ENCODE data around the gene CERS2. TPM values are rescaled to one million over a fixed set of nuclear protein-coding genes. Genes with fewer than 3 reads are reported as not detected.

Gene CERS2
- total and polyA plus RNA-seq, 2 of the 13 experiments (the other 11 are each of a cell fraction or from before 2014, with no cell fraction given): 269 to 298 TPM

DNA sequence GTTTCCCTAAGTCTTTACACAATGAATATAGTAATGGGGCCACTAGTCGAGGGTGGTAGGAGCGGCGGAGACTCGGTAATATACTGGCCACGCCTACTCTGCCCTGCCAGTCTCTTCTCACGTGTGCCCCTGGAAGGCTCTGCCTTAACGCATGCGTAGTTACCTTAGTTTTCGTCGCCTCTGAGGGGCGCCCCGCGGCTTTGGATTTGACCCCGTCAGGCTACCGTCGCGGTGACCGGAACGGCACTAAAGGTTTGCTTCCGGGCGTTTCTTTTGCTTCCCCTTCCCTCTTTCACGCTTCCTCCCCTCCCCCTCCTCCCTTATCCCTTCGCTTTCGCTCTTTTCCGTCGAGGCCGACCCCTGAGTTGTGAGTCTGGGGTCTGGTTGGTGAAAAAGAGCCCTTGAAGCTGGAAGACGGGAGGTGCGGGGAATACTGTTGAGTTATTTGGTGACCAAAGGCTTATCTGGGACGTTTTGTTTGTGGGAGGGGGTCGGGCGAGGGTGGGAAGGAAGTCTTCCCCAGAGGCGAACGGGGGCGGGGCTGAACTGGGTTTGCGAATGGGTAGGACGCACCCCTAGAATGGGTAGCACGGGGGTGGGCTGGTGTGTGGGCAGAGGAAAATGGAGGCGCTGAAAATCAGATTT lies 48.4 kb downstream of the CERS2 start, which contains the start of gene SETDB1 (continued):
- TF ChIP-seq ZMYM2 (CRISPR knock-in tag; IDR thresholded peaks at IDR 0.05): no peak
- TF ChIP-seq HNF4A (CRISPR knock-in tag; IDR thresholded peaks at IDR 0.05): no peak
- no peak for TF ChIP-seq ZSCAN31 (CRISPR knock-in tag; IDR thresholded peaks at IDR 0.05; ENCODE audit: low read depth)
- no peak for TF ChIP-seq ZNF782 (CRISPR knock-in tag; IDR thresholded peaks at IDR 0.05; ENCODE audit: borderline replicate concordance)
- no peak for TF ChIP-seq SMARCC2 (IDR thresholded peaks at IDR 0.05)
- peak; percentile 87 for TF ChIP-seq ASH2L (IDR thresholded peaks at IDR 0.05; ENCODE audit: insufficient read length, low read depth, low read length)
- 0 out of 2 replicates have a peak, but pooled peaks have one; percentile 41 for TF ChIP-seq MYNN (CRISPR knock-in tag; IDR thresholded peaks at IDR 0.05; ENCODE audit: low read depth)
- 0 out of 2 replicates have a peak, but pooled peaks have one; percentile 22 for TF ChIP-seq MEIS2 (CRISPR knock-in tag; IDR thresholded peaks at IDR 0.05)
- no peak for TF ChIP-seq PTBP1 (IDR thresholded peaks at IDR 0.05; ENCODE audit: low read depth, low read length, poor library complexity, severe bottlenecking)
- TF ChIP-seq SRSF4 (IDR thresholded peaks at IDR 0.05; ENCODE audit: low read depth, low read length, poor library complexity, severe bottlenecking): no peak
- no peak for TF ChIP-seq ZNF460 (CRISPR knock-in tag; IDR thresholded peaks at IDR 0.05; ENCODE audit: borderline replicate concordance)
- TF ChIP-seq RCOR2 (CRISPR knock-in tag; IDR thresholded peaks at IDR 0.05): no peak
- TF ChIP-seq, protein P1, sequence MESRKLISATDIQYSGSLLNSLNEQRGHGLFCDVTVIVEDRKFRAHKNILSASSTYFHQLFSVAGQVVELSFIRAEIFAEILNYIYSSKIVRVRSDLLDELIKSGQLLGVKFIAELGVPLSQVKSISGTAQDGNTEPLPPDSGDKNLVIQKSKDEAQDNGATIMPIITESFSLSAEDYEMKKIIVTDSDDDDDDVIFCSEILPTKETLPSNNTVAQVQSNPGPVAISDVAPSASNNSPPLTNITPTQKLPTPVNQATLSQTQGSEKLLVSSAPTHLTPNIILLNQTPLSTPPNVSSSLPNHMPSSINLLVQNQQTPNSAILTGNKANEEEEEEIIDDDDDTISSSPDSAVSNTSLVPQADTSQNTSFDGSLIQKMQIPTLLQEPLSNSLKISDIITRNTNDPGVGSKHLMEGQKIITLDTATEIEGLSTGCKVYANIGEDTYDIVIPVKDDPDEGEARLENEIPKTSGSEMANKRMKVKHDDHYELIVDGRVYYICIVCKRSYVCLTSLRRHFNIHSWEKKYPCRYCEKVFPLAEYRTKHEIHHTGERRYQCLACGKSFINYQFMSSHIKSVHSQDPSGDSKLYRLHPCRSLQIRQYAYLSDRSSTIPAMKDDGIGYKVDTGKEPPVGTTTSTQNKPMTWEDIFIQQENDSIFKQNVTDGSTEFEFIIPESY (CRISPR knock-in tag; IDR thresholded peaks at IDR 0.05): peak; percentile 24; the same call in 1 of the 2 replicates
- TF ChIP-seq RFXANK (CRISPR knock-in tag; IDR thresholded peaks at IDR 0.05): no peak
- TF ChIP-seq ZNF720 (CRISPR knock-in tag; IDR thresholded peaks at IDR 0.05): no peak
- TF ChIP-seq HDAC1 (CRISPR knock-in tag; IDR thresholded peaks at IDR 0.05): peak; percentile 68
- TF ChIP-seq NCOA5 (CRISPR knock-in tag; IDR thresholded peaks at IDR 0.05): no peak
- TF ChIP-seq ZNF136 (CRISPR knock-in tag; IDR thresholded peaks at IDR 0.05; ENCODE audit: low read depth): 0 out of 2 replicates have a peak, but pooled peaks have one; percentile 38
- no peak for TF ChIP-seq SCMH1 (CRISPR knock-in tag; IDR thresholded peaks at IDR 0.05; ENCODE audit: borderline replicate concordance)
- TF ChIP-seq HCFC1 (IDR thresholded peaks at IDR 0.05; ENCODE audit: low read depth, low read length): peak; percentile 66
- TF ChIP-seq ZNF546 (CRISPR knock-in tag; conservative IDR thresholded peaks at IDR 0.05): no peak
- TF ChIP-seq, protein P2, sequence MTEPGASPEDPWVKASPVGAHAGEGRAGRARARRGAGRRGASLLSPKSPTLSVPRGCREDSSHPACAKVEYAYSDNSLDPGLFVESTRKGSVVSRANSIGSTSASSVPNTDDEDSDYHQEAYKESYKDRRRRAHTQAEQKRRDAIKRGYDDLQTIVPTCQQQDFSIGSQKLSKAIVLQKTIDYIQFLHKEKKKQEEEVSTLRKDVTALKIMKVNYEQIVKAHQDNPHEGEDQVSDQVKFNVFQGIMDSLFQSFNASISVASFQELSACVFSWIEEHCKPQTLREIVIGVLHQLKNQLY (CRISPR knock-in tag; IDR thresholded peaks at IDR 0.05): peak; percentile 67; the same call in 1 of the 2 replicates
- TF ChIP-seq ZNF180 (CRISPR knock-in tag; IDR thresholded peaks at IDR 0.05; ENCODE audit: borderline replicate concordance, low read depth): no peak
- TF ChIP-seq ZNF557 (CRISPR knock-in tag; IDR thresholded peaks at IDR 0.05): no peak
- TF ChIP-seq, protein P3, sequence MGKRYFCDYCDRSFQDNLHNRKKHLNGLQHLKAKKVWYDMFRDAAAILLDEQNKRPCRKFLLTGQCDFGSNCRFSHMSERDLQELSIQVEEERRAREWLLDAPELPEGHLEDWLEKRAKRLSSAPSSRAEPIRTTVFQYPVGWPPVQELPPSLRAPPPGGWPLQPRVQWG (CRISPR knock-in tag; IDR thresholded peaks at IDR 0.05; ENCODE audit: borderline replicate concordance, low read depth): no peak
- TF ChIP-seq NR3C1 (CRISPR knock-in tag; IDR thresholded peaks at IDR 0.05): no peak
- peak; percentile 75; the same call in 1 of the 2 replicates for TF ChIP-seq MYC (CRISPR knock-in tag; IDR thresholded peaks at IDR 0.05; ENCODE audit: borderline replicate concordance)
- TF ChIP-seq BRCA1 (CRISPR knock-in tag; IDR thresholded peaks at IDR 0.05): no peak
- TF ChIP-seq CBX2 (IDR thresholded peaks at IDR 0.05; ENCODE audit: low read depth, low read length): no peak
- TF ChIP-seq CBX2 (CRISPR knock-in tag; IDR thresholded peaks at IDR 0.05; ENCODE audit: low read depth): no peak
- peak; percentile 54; the same call in 1 of the 2 replicates for TF ChIP-seq FOXO1 (CRISPR knock-in tag; IDR thresholded peaks at IDR 0.05)
- no peak for TF ChIP-seq NFKBIZ (CRISPR knock-in tag; IDR thresholded peaks at IDR 0.05)
